Neuronal stem cell (in vitro differentiated cells): Measurements from ENCODE around the gene CCDC68.

ENCODE experiments used
- DNase-seq: peaks from one replicate; pipeline ENCODE4 v3.0.0-alpha.2; 2013; ENCODE audit warnings: low spot score
- H2AFZ ChIP-seq: one replicate; pipeline ENCODE4 v1.6.1; 2013; ENCODE audit warnings: mild to moderate bottlenecking, low read length, inconsistent platforms
- H2AK5ac ChIP-seq: 2 replicates; pipeline ENCODE4 v1.6.1; 2013; ENCODE audit warnings: low read depth, mild to moderate bottlenecking, inconsistent platforms, low read length, moderate library complexity, mixed read lengths
- H2BK120ac ChIP-seq: 2 replicates; pipeline ENCODE4 v1.6.1; 2013; ENCODE audit warnings: low read depth, mild to moderate bottlenecking, inconsistent platforms, low read length, moderate library complexity, mixed read lengths
- H2BK12ac ChIP-seq: one replicate; pipeline ENCODE4 v1.6.1; 2013; ENCODE audit warnings: low read length, inconsistent platforms
- H2BK15ac ChIP-seq: 2 replicates; pipeline ENCODE4 v1.6.1; 2013; ENCODE audit warnings: mild to moderate bottlenecking, low read length, inconsistent platforms, mixed read lengths
- H2BK5ac ChIP-seq: one replicate; pipeline ENCODE4 v1.6.1; 2013; ENCODE audit warnings: inconsistent platforms, mild to moderate bottlenecking, low read length, moderate library complexity
- H3K14ac ChIP-seq: one replicate; pipeline ENCODE4 v1.6.1; 2013; ENCODE audit warnings: low read length, inconsistent platforms
- H3K18ac ChIP-seq: 2 replicates; pipeline ENCODE4 v1.6.1; 2013; ENCODE audit warnings: low read length, inconsistent platforms
- H3K23ac ChIP-seq: 2 replicates; pipeline ENCODE4 v1.6.1; 2013; ENCODE audit warnings: low read depth, mild to moderate bottlenecking, mixed read lengths, low read length, inconsistent platforms; ENCODE audit not compliant: poor library complexity
- H3K27ac ChIP-seq: replicated peaks from 3 replicates; pipeline ENCODE4 v1.5.1; 2013; ENCODE audit warnings: low read length, inconsistent platforms
- H3K27me3 ChIP-seq, 3 experiments: 2 replicates each; pipeline ENCODE4 v1.6.1; 2013; ENCODE audit warnings: low read length in 3 of 3, mild to moderate bottlenecking in 2 of 3, inconsistent platforms in 1 of 3, low read depth in 1 of 3, mixed read lengths in 1 of 3, moderate library complexity in 1 of 3; ENCODE audit not compliant: control insufficient read depth in 3 of 3, insufficient read depth in 3 of 3
- H3K36me3 ChIP-seq, 2 donors: replicated peaks in 1 of 2; 2 replicates each; pipeline ENCODE4 v1.6.1; 2013; ENCODE audit warnings: low read length in 2 of 2; ENCODE audit not compliant: control insufficient read depth in 2 of 2, insufficient read depth in 2 of 2
- H3K4ac ChIP-seq: 2 replicates; pipeline ENCODE4 v1.6.1; 2013; ENCODE audit warnings: inconsistent platforms, mild to moderate bottlenecking, low read length, moderate library complexity
- H3K4me1 ChIP-seq, 2 donors: 1 replicate in 1 of 2; 2 replicates in 1 of 2; pipeline ENCODE4 v1.6.1; 2013; ENCODE audit warnings: low read length in 2 of 2, low read depth in 1 of 2; ENCODE audit not compliant: control insufficient read depth in 2 of 2, insufficient read depth in 1 of 2
- H3K4me2 ChIP-seq: one replicate; pipeline ENCODE4 v1.6.1; 2013; ENCODE audit warnings: mild to moderate bottlenecking, low read length, inconsistent platforms; ENCODE audit not compliant: insufficient read depth, poor library complexity, severe bottlenecking
- H3K4me3 ChIP-seq, 2 donors: 2 replicates each; pipeline ENCODE4 v1.5.1; 2013; ENCODE audit warnings: low read length in 2 of 2, mild to moderate bottlenecking in 2 of 2, inconsistent platforms in 1 of 2, moderate library complexity in 1 of 2
- H3K79me1 ChIP-seq: one replicate; pipeline ENCODE4 v1.6.1; 2013; ENCODE audit warnings: low read depth, mild to moderate bottlenecking, inconsistent platforms, low read length, moderate library complexity
- H3K9ac ChIP-seq: one replicate; pipeline ENCODE4 v1.6.1; 2013; ENCODE audit warnings: mild to moderate bottlenecking, low read depth, low read length, inconsistent platforms; ENCODE audit not compliant: poor library complexity
- H3K9me3 ChIP-seq, 2 donors: replicated peaks in 1 of 2; 2 replicates each; pipeline versions ENCODE3 to v1.6.1; 2013; ENCODE audit warnings: low read length in 2 of 2, mild to moderate bottlenecking in 2 of 2, inconsistent platforms in 1 of 2, low read depth in 1 of 2, mixed read lengths in 1 of 2, moderate library complexity in 1 of 2; ENCODE audit not compliant: control insufficient read depth in 2 of 2, insufficient read depth in 1 of 2
- H4K8ac ChIP-seq: one replicate; pipeline ENCODE4 v1.6.1; 2013; ENCODE audit warnings: low read depth, mild to moderate bottlenecking, inconsistent platforms, low read length, moderate library complexity
- H4K91ac ChIP-seq: one replicate; pipeline ENCODE4 v1.6.1; 2013; ENCODE audit warnings: low read length, low read depth, mild to moderate bottlenecking, inconsistent platforms; ENCODE audit not compliant: poor library complexity
- WGBS, 2 donors: extraction: QIAGEN DNeasy Blood & Tissue Kit; methylation state at CpG; one replicate each; pipeline ENCODE4 v1.1.7; 2013; ENCODE audit warnings: missing lambda C conversion rate in 2 of 2, mixed read lengths in 1 of 2; ENCODE audit not compliant: insufficient read length in 2 of 2, insufficient replicate concordance in 1 of 2; ENCODE audit errors: extremely low coverage in 2 of 2; 5-methylcytosine and 5-hydroxymethylcytosine counted together

CCDC68 gene

GRCh38 chr18:54926593-54927325 is 32.5 kb downstream of the CCDC68 start:
- H4K8ac ChIP-seq = no peak overlapping the region
- no peak overlapping the region for H2BK12ac ChIP-seq
- no peak overlapping the region for H2AFZ ChIP-seq
- H2BK120ac ChIP-seq = no peak overlapping the region
- no peaks in the 10 kb centered on the region for H3K36me3 ChIP-seq
- WGBS, 2 donors = no CpG with 5 or more reads among the region's 3 CpGs
- H3K4me3 ChIP-seq = no peak overlapping the region
- no peak overlapping the region for H3K14ac ChIP-seq
- H3K9ac ChIP-seq = no peak overlapping the region
- H3K4ac ChIP-seq = no peak overlapping the region
- peaks cover 0 to 2% of the 10 kb centered on the region in 2 donors for H3K4me1 ChIP-seq
- H3K79me1 ChIP-seq = no peaks in the 10 kb centered on the region
- no peaks in the 10 kb centered on the region for H3K9me3 ChIP-seq
- no peak overlapping the region for H3K4me2 ChIP-seq
- H3K27me3 ChIP-seq = no peaks in the 10 kb centered on the region
- H3K23ac ChIP-seq = no peak overlapping the region
- H2BK15ac ChIP-seq = no peak overlapping the region
- DNase-seq = no peak
- no peak overlapping the region for H2AK5ac ChIP-seq
- no peak overlapping the region for H3K18ac ChIP-seq
- H3K27ac ChIP-seq = no peak overlapping the region
- H2BK5ac ChIP-seq = no peak overlapping the region
- H4K91ac ChIP-seq = no peak overlapping the region

- Histone ChIP-seq H3K23ac (no peak overlapping the region), H2BK5ac (no peak overlapping the region), H2AK5ac (no peak overlapping the region), H3K18ac (no peak overlapping the region), H3K79me1 (no peaks in the 10 kb centered on the region), H2BK120ac (no peak overlapping the region), H3K4me1 (peaks cover 0 to 2% of the 10 kb centered on the region in 2 donors), H4K91ac (no peak overlapping the region), H4K8ac (no peak overlapping the region), H2AFZ (no peak overlapping the region), H3K4ac (no peak overlapping the region), H3K36me3 (no peaks in the 10 kb centered on the region), H2BK15ac (no peak overlapping the region), H3K14ac (no peak overlapping the region), H3K4me2 (no peak overlapping the region), H3K9me3 (no peaks in the 10 kb centered on the region), H3K27me3 (no peaks in the 10 kb centered on the region), H2BK12ac (no peak overlapping the region), H3K4me3 (no peak overlapping the region), H3K9ac (no peak overlapping the region), H3K27ac (no peak overlapping the region)
- no CpG with 5 or more reads among the region's 1 CpG for WGBS, 2 donors
- no peak for DNase-seq
Measured at GRCh38 chr18:54924948-54925347, 34.3 kb downstream of the CCDC68 start.

- no CpG with 5 or more reads among the region's 4 CpGs for WGBS, 2 donors
- Histone ChIP-seq H2BK5ac (no peak overlapping the region), H3K36me3 (no peaks in the 10 kb centered on the region), H2BK15ac (no peak overlapping the region), H2AFZ (no peak overlapping the region), H3K14ac (no peak overlapping the region), H3K18ac (no peak overlapping the region), H4K91ac (no peak overlapping the region), H3K79me1 (no peaks in the 10 kb centered on the region), H4K8ac (no peak overlapping the region), H2AK5ac (no peak overlapping the region), H2BK12ac (no peak overlapping the region), H3K4me3 (no peak overlapping the region), H3K27me3 (no peaks in the 10 kb centered on the region), H3K27ac (no peak overlapping the region), H2BK120ac (no peak overlapping the region), H3K9me3 (no peaks in the 10 kb centered on the region), H3K9ac (no peak overlapping the region), H3K4ac (no peak overlapping the region), H3K23ac (no peak overlapping the region), H3K4me1 (peaks cover 0 to 2% of the 10 kb centered on the region in 2 donors), H3K4me2 (no peak overlapping the region)
- no peak for DNase-seq
Measured at GRCh38 chr18:54923339-54923956, 35.8 kb downstream of the CCDC68 start.

DNA sequence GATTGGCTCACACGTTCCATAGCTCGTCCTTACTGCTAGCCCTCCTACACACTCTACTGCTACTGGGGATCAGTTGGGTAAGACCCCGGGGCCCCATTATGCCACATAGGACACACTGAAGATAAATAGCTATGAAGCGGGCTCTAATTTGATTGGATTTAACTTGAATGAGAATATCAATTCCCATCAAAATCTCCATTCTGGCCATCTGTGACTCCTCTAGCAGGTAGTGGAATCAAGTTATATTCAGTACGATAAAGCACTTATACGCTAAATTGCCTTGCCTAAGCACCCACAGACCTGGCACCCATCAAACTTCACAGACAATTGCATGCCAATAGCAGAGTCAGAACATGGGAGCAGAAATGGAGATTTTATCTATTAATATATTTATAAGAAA is 39.8 kb downstream of the CCDC68 start:
- Histone ChIP-seq H3K79me1 (no peaks in the 10 kb centered on the region), H3K4ac (no peak overlapping the region), H3K27me3 (no peaks in the 10 kb centered on the region), H2BK12ac (no peak overlapping the region), H3K9me3 (peaks cover 0 to 2% of the 10 kb centered on the region in 2 donors), H4K8ac (no peak overlapping the region), H2BK5ac (no peak overlapping the region), H3K9ac (no peak overlapping the region), H2AK5ac (no peak overlapping the region), H3K14ac (no peak overlapping the region), H2AFZ (no peak overlapping the region), H3K4me3 (no peak overlapping the region), H3K27ac (no peak overlapping the region), H3K18ac (no peak overlapping the region), H4K91ac (no peak overlapping the region), H2BK15ac (no peak overlapping the region), H3K4me2 (no peak overlapping the region), H3K36me3 (peaks cover 0 to 1% of the 10 kb centered on the region in 2 donors), H3K23ac (no peak overlapping the region), H3K4me1 (peaks cover 0 to 1% of the 10 kb centered on the region in 2 donors), H2BK120ac (no peak overlapping the region)
- no CpG with 5 or more reads among the region's 6 CpGs for WGBS, 2 donors
- no peak for DNase-seq
